ENCODE measurements around the gene TMEM248.

- TF ChIP-seq CTCF (IDR thresholded peaks at IDR 0.05) (no peak), EZH2 (IDR thresholded peaks at IDR 0.05; ENCODE audit: borderline replicate concordance, insufficient read depth, low read depth, low read length, poor library complexity, severe bottlenecking) (no peak)
These were observed 6.4 kb downstream of the TMEM248 start for GRCh38 chr7:66927348-66927948.

Measured in B cell (primary cell).